Colonic mucosa (tissue), 4 donors: ENCODE results near the gene COQ10A. TPM values are rescaled to one million over a fixed set of nuclear protein-coding genes. Genes with fewer than 3 reads are reported as not detected.
A peak's percentile ranks its signal among the peaks of the same experiment; 100 is the strongest.

Experiments used
- DNase-seq: peaks from one replicate; pipeline ENCODE4 v3.0.0-alpha.2; 2020
- H3K27ac ChIP-seq: fragments of 200-600 bp; one replicate; pipeline ENCODE4 v1.8.0; 2021
- H3K27me3 ChIP-seq: fragments of 200-600 bp; one replicate; pipeline ENCODE4 v1.8.0; 2021
- H3K36me3 ChIP-seq: fragments of 200-600 bp; one replicate; pipeline ENCODE4 v1.8.0; 2021
- H3K4me1 ChIP-seq: fragments of 200-600 bp; one replicate; pipeline ENCODE4 v1.8.0; 2021; ENCODE audit warnings: mild to moderate bottlenecking
- H3K4me3 ChIP-seq: fragments of 200-600 bp; one replicate; pipeline ENCODE4 v1.8.0; 2021
- H3K9ac ChIP-seq, 2 donors: one replicate each; pipeline ENCODE4 v1.7.0; 2013; ENCODE audit warnings: control low read depth in 2 of 2, low read depth in 2 of 2, low read length in 2 of 2
- H3K9me3 ChIP-seq: fragments of 200-600 bp; one replicate; pipeline ENCODE4 v1.8.0; 2021
- CTCF ChIP-seq: fragments of 200-600 bp; IDR thresholded peaks from one replicate; pipeline ENCODE4 v1.8.0; 2022; ENCODE audit warnings: antibody characterized with exemption, mild to moderate bottlenecking
- intact Hi-C: fragments of 100-400 bp; cut with DNase I; formaldehyde crosslinking; loops from one replicate; pipeline ENCODE4 v1.14.1; 2022
- total RNA-seq, 2 donors: library from RNA; stranded (reverse); fragmentation: NEBNext Ultra II Directional in 1 of 2; extraction: Animal tissue kit (Norgen Biotek cat#: 25700) in 1 of 2; gene quantifications; one replicate each; pipeline ENCODE4 v1.2.1, GENCODE V29; 2021
- donor health status: healthy.
- donor health status: DM: no; HTN: no; CAD: no.
- donor health status: DM: no; HTN: no; CAD: no.

COQ10A gene
- total RNA-seq, 2 donors from 2014 or later: 4.2 to 4.5 TPM

GRCh38 chr12:56256326-56256960 is 10.3 kb upstream of the COQ10A start:
- intact Hi-C loops: loop anchor here (5.0 kb wide), 1 partner anchor 34 kb away; the partner anchor contains the start of genes NABP2 and RNF41
- DNase-seq: no peak
- H3K27ac ChIP-seq: no peak overlapping the region
- TF ChIP-seq CTCF: no peak
- H3K27me3 ChIP-seq: no peaks in the 10 kb centered on the region
- peaks cover 14% of the 10 kb centered on the region for H3K36me3 ChIP-seq
- H3K9me3 ChIP-seq: no peaks in the 10 kb centered on the region
- H3K4me3 ChIP-seq: no peak overlapping the region
- peaks cover 5% of the 10 kb centered on the region for H3K4me1 ChIP-seq
- peak overlapping the region in 1 of 2 donors; percentile 86 for H3K9ac ChIP-seq

- intact Hi-C loops: loop anchor here (5.0 kb wide), 1 partner anchor 35 kb away; the partner anchor contains the start of genes NABP2 and RNF41
- no peak for TF ChIP-seq CTCF
- Histone ChIP-seq H3K9me3 (no peaks in the 10 kb centered on the region), H3K4me3 (peak overlapping the region; percentile 96), H3K36me3 (peaks cover 13% of the 10 kb centered on the region), H3K4me1 (peaks cover 5% of the 10 kb centered on the region), H3K27me3 (no peaks in the 10 kb centered on the region), H3K27ac (no peak overlapping the region), H3K9ac (peak overlapping the region; percentile 86 to 96)
- no peak for DNase-seq
These were observed 9.7 kb upstream of the COQ10A start for GRCh38 chr12:56257071-56257470.

GRCh38 chr12:56257491-56258067 is 9.2 kb upstream of the COQ10A start:
- peak overlapping the region; percentile 67 for H3K27ac ChIP-seq
- H3K9me3 ChIP-seq: no peaks in the 10 kb centered on the region
- no peaks in the 10 kb centered on the region for H3K27me3 ChIP-seq
- intact Hi-C loops: loop anchor here (5.0 kb wide), 1 partner anchor 35 kb away; the partner anchor contains the start of genes NABP2 and RNF41
- TF ChIP-seq CTCF: no peak
- DNase-seq: peak; percentile 63
- peaks cover 5% of the 10 kb centered on the region for H3K4me1 ChIP-seq
- peak overlapping the region; percentile 96 for H3K4me3 ChIP-seq
- H3K9ac ChIP-seq: peak overlapping the region; percentile 86 to 96
- H3K36me3 ChIP-seq: peaks cover 8% of the 10 kb centered on the region

- Histone ChIP-seq H3K4me1 (peaks cover 5% of the 10 kb centered on the region), H3K27me3 (no peaks in the 10 kb centered on the region), H3K27ac (peak within 1 kb of the TSS; percentile 67), H3K9me3 (no peaks in the 10 kb centered on the region), H3K36me3 (peaks cover 1% of the 10 kb centered on the region), H3K9ac (peak within 1 kb of the TSS; percentile 86 to 96), H3K4me3 (peak within 1 kb of the TSS; percentile 96)
- TF ChIP-seq CTCF: peak; percentile 64
- intact Hi-C loops: loop anchor here (5.0 kb wide), 1 partner anchor 36 kb away; the partner anchor contains the start of genes NABP2 and RNF41
- DNase-seq: peak; percentile 74
These were observed 8.5 kb upstream of the COQ10A start, which contains the start of gene ANKRD52 for GRCh38 chr12:56258068-56258819. ANKRD52 (minus strand) TSS chr12:56258384; CDS start chr12:56258269, 115 bp downstream.

- peak overlapping the region; percentile 86 to 87 for H3K9ac ChIP-seq
- intact Hi-C loops: loop anchor here (5.0 kb wide), 1 partner anchor 37 kb away; the partner anchor contains the start of genes NABP2 and RNF41
- peak overlapping the region; percentile 67 for H3K27ac ChIP-seq
- H3K9me3 ChIP-seq: no peaks in the 10 kb centered on the region
- peak overlapping the region; percentile 96 for H3K4me3 ChIP-seq
- H3K36me3 ChIP-seq: no peaks in the 10 kb centered on the region
- H3K4me1 ChIP-seq: peaks cover 5% of the 10 kb centered on the region
- no peak for DNase-seq
- TF ChIP-seq CTCF: no peak
- H3K27me3 ChIP-seq: no peaks in the 10 kb centered on the region
These were observed 7.9 kb upstream of the COQ10A start for GRCh38 chr12:56258820-56259183.
